Stimulated activated CD4-positive, alpha-beta T cell treated with anti-CD3 and anti-CD28 coated beads, Interleukin-2, amount 100 ng/mL, for 4 hours (primary cell): Measurements from ENCODE around the gene LMBR1L.

Experiments
- DNase-seq: peaks from one replicate; pipeline ENCODE4 v3.0.0-alpha.2; 2020; ENCODE audit warnings: low read depth

The LMBR1L gene

GRCh38 chr12:49052451-49053208 lies 58.0 kb downstream of the LMBR1L start:
- no peak for DNase-seq

GRCh38 chr12:49051777-49052438 lies 58.7 kb downstream of the LMBR1L start:
- no peak for DNase-seq

GRCh38 chr12:49051373-49051764 lies 59.3 kb downstream of the LMBR1L start:
- no peak for DNase-seq

GRCh38 chr12:49050507-49051372 lies 59.9 kb downstream of the LMBR1L start:
- DNase-seq: no peak

- no peak for DNase-seq
Measured at GRCh38 chr12:49049566-49050224, 61.0 kb downstream of the LMBR1L start.

- DNase-seq: no peak
Measured at GRCh38 chr12:49048953-49049352, 61.7 kb downstream of the LMBR1L start.
